ENCODE results near the gene LRRN3. TPM values are rescaled to one million over a fixed set of nuclear protein-coding genes. Genes with fewer than 3 reads are reported as not detected.

The LRRN3 gene
- total and polyA plus RNA-seq, 2 experiments from 2014 or later: 0.40 TPM; not detected in 1

DNA sequence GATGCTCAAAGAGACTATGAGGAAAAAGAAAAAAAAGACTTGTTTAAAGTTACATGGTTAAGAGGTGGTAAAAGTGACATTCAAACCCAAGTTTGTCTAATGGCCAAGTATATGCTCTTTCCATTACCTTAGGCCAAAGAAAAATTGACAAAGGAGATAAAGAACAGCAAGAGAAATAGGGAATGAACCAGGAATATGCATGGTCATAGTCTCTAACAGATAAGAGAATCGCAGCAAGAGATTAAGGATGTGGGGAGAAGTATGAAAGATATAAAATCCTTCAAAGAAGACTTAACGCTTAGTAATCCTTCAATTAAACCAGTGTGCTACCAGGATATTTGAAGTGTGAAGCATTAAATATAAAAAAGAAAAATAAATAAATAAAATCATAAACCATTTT, 23.2 kb upstream of the LRRN3 start:
- Histone ChIP-seq H3K36me3 (ENCODE audit: insufficient read depth) (no peaks in the 10 kb centered on the region), H3K9me2 (ENCODE audit: insufficient read depth) (0 out of 2 replicates have a peak, but pooled peaks cover 9% of the 10 kb centered on the region), H2AFZ (no peak overlapping the region), H3K4me2 (no peak overlapping the region), H3K79me2 (replicated peaks; ENCODE audit: insufficient read depth) (no peaks in the 10 kb centered on the region), H3F3A (replicated peaks; ENCODE audit: low read depth) (no peaks in the 10 kb centered on the region), H3K4me1 (ENCODE audit: insufficient read depth) (peaks cover 6% of the 10 kb centered on the region; the same call in 1 of the 2 replicates), H3K27me3 (ENCODE audit: insufficient read depth) (no peaks in the 10 kb centered on the region), H3K4me3 (no peak overlapping the region), H4K20me1 (replicated peaks; ENCODE audit: insufficient read depth) (no peaks in the 10 kb centered on the region), H3K27ac (ENCODE audit: low read depth) (no peak overlapping the region)
- Mint-ChIP-seq H3K4me3 (no peak overlapping the region), H3K4me1 (peaks cover 5% of the 10 kb centered on the region), H3K27ac (no peak overlapping the region), H3K9me3 (peaks cover 30% of the 10 kb centered on the region), H3K27me3 (ENCODE audit: insufficient read depth, low read depth, poor library complexity) (no peaks in the 10 kb centered on the region), H3K36me3 (ENCODE audit: low read depth) (peaks cover 25% of the 10 kb centered on the region)
- no peak for DNase-seq (ENCODE audit: low spot score)
- ATAC-seq: no peak
- no peak for TF ChIP-seq EZH2phosphoT487 (IDR thresholded peaks at IDR 0.05; ENCODE audit: unreplicated experiment)

DNA sequence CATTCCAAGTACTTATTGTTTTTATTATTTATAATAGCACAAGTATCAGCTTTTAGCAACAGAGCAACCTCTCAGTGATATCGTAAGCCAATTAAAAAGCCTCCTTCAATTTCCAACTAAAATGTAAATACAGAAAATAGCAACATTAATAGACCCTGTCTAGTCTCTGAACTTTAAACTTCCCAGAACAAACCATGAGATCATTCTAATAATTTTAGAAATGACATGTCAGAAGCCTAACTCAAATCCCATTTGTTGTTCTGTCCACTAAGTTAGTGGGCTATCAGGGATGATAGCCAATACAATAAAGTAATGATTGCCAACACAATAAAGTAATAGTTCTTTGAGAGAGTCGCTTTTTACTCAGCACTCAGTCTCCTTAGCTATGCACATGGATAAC, 22.3 kb upstream of the LRRN3 start:
- Mint-ChIP-seq H3K36me3 (ENCODE audit: low read depth) (peaks cover 16% of the 10 kb centered on the region), H3K27me3 (ENCODE audit: insufficient read depth, low read depth, poor library complexity) (no peaks in the 10 kb centered on the region), H3K27ac (no peak overlapping the region), H3K4me1 (peaks cover 9% of the 10 kb centered on the region), H3K9me3 (peaks cover 20% of the 10 kb centered on the region), H3K4me3 (no peak overlapping the region)
- Histone ChIP-seq H4K20me1 (replicated peaks; ENCODE audit: insufficient read depth) (no peaks in the 10 kb centered on the region), H3K4me1 (ENCODE audit: insufficient read depth) (peaks cover 6% of the 10 kb centered on the region; the same call in 1 of the 2 replicates), H3K4me2 (no peak overlapping the region), H3K9me2 (ENCODE audit: insufficient read depth) (0 out of 2 replicates have a peak, but pooled peaks cover 9% of the 10 kb centered on the region), H3K27ac (ENCODE audit: low read depth) (no peak overlapping the region), H3F3A (replicated peaks; ENCODE audit: low read depth) (no peaks in the 10 kb centered on the region), H2AFZ (no peak overlapping the region), H3K27me3 (ENCODE audit: insufficient read depth) (no peaks in the 10 kb centered on the region), H3K4me3 (no peak overlapping the region), H3K36me3 (ENCODE audit: insufficient read depth) (no peaks in the 10 kb centered on the region), H3K79me2 (replicated peaks; ENCODE audit: insufficient read depth) (no peaks in the 10 kb centered on the region)
- no peak for DNase-seq (ENCODE audit: low spot score)
- no peak for ATAC-seq
- TF ChIP-seq REST (IDR thresholded peaks at IDR 0.05; ENCODE audit: unreplicated experiment) (no peak), ZNF331 (CRISPR knock-in tag; IDR thresholded peaks at IDR 0.05; ENCODE audit: low read depth) (no peak), EZH2 (IDR thresholded peaks at IDR 0.05; ENCODE audit: low read depth, unreplicated experiment) (no peak), ZNF462 (CRISPR knock-in tag; IDR thresholded peaks at IDR 0.05) (no peak), NANOG (IDR thresholded peaks at IDR 0.05; ENCODE audit: borderline replicate concordance) (no peak), EZH2phosphoT487 (IDR thresholded peaks at IDR 0.05; ENCODE audit: unreplicated experiment) (no peak), CREB1 (CRISPR knock-in tag; IDR thresholded peaks at IDR 0.05; ENCODE audit: low read depth) (no peak), STAT1 (IDR thresholded peaks at IDR 0.05; ENCODE audit: unreplicated experiment) (no peak), JUNB (IDR thresholded peaks at IDR 0.05; ENCODE audit: unreplicated experiment) (no peak), ZNF114 (CRISPR knock-in tag; IDR thresholded peaks at IDR 0.05) (no peak)
- TF ChIP-seq, protein P1, sequence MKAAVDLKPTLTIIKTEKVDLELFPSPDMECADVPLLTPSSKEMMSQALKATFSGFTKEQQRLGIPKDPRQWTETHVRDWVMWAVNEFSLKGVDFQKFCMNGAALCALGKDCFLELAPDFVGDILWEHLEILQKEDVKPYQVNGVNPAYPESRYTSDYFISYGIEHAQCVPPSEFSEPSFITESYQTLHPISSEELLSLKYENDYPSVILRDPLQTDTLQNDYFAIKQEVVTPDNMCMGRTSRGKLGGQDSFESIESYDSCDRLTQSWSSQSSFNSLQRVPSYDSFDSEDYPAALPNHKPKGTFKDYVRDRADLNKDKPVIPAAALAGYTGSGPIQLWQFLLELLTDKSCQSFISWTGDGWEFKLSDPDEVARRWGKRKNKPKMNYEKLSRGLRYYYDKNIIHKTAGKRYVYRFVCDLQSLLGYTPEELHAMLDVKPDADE (IDR thresholded peaks at IDR 0.05): no peak

Data from GM23338 (cell line).